Measurements from ENCODE around the gene DCBLD2.

The DCBLD2 gene

GRCh38 chr3:98791341-98792325, 109.9 kb downstream of the DCBLD2 start:
- DNase-seq = no peak

GRCh38 chr3:98788651-98789050, 112.8 kb downstream of the DCBLD2 start:
- DNase-seq = no peak

- DNase-seq = no peak
Observed at GRCh38 chr3:98787181-98787580, 114.3 kb downstream of the DCBLD2 start.

- DNase-seq = no peak
Observed at GRCh38 chr3:98786364-98787006, 115.0 kb downstream of the DCBLD2 start.

- no peak for DNase-seq
Observed at GRCh38 chr3:98784666-98785600, 116.6 kb downstream of the DCBLD2 start.

- DNase-seq = no peak
Observed at GRCh38 chr3:98784042-98784441, 117.5 kb downstream of the DCBLD2 start.

- DNase-seq = no peak
Observed at GRCh38 chr3:98782824-98783500, 118.5 kb downstream of the DCBLD2 start.

GRCh38 chr3:98780343-98780742, 121.2 kb downstream of the DCBLD2 start:
- no peak for DNase-seq

- no peak for DNase-seq
Observed at GRCh38 chr3:98779541-98780335, 121.8 kb downstream of the DCBLD2 start.

GRCh38 chr3:98778852-98779413, 122.6 kb downstream of the DCBLD2 start:
- DNase-seq = no peak

- DNase-seq = no peak
Observed at GRCh38 chr3:98778383-98778782, 123.1 kb downstream of the DCBLD2 start.

GRCh38 chr3:98777801-98778220, 123.7 kb downstream of the DCBLD2 start:
- no peak for DNase-seq

GRCh38 chr3:98777286-98777685, 124.2 kb downstream of the DCBLD2 start:
- no peak for DNase-seq

- DNase-seq = no peak
Observed at GRCh38 chr3:98776140-98776493, 125.4 kb downstream of the DCBLD2 start.

- no peak for DNase-seq
Observed at GRCh38 chr3:98775459-98776139, 125.9 kb downstream of the DCBLD2 start.

- no peak for DNase-seq
Observed at GRCh38 chr3:98772022-98772421, 129.5 kb downstream of the DCBLD2 start.

- DNase-seq = no peak
Observed at GRCh38 chr3:98770261-98771039, 131.0 kb downstream of the DCBLD2 start.

- DNase-seq = no peak
Observed at GRCh38 chr3:98769448-98769847, 132.0 kb downstream of the DCBLD2 start.

- no peak for DNase-seq
Observed at GRCh38 chr3:98768961-98769360, 132.5 kb downstream of the DCBLD2 start.

- no peak for DNase-seq
Observed at GRCh38 chr3:98766924-98767323, 134.6 kb downstream of the DCBLD2 start.
